Esophagus muscularis mucosa (tissue), 4 donors: Measurements from ENCODE around the gene CLTA.

Source experiments
- EP300 ChIP-seq: sonication (generic); formaldehyde crosslinking; IDR thresholded peaks from one replicate; pipeline ENCODE4 v1.6.1; 2017; ENCODE audit warnings: antibody characterized with exemption
- POLR2A ChIP-seq: fragments of 450-650 bp; IDR thresholded peaks from one replicate; pipeline ENCODE4 v1.6.1; 2017; ENCODE audit warnings: antibody characterized with exemption, moderate library complexity, mild to moderate bottlenecking, low read depth
- POLR2AphosphoS5 ChIP-seq, 2 donors: sonication (generic); formaldehyde crosslinking; IDR thresholded peaks; one replicate each; pipeline ENCODE4 v1.6.1; 2017; ENCODE audit warnings: antibody characterized with exemption in 2 of 2
- TF ChIP-seq, protein P1 (sequence below), 3 experiments: fragments of 200-600 bp in 2 of 3; fragments of 450-650 bp in 1 of 3; sonication (generic) in 2 of 3; IDR thresholded peaks; one replicate each; pipeline ENCODE4 v1.5.1; 2017 to 2019; ENCODE audit warnings: antibody characterized with exemption in 3 of 3, mild to moderate bottlenecking in 2 of 3, moderate library complexity in 1 of 3

DNA sequence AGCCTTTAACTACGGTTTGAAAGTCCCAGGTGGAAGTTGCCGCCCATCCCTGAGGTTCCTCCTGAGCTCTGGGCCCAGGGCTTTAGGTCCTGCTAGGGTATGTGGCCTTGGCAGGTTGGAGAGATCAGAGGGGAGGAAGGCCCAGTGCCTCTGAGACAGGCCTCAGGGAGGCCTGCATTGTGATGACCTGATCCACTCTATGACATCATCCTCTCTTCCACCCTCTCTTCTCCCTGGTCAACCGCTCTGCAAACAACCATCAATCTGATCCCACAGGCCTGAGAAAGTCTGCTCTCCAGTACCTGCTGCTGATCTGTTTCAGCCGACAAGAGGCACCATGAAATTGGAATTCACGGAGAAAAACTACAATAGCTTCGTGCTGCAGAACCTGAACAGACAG is 21.6 kb upstream of the CLTA start, which contains the start of gene CCIN:
- TF ChIP-seq POLR2A (no peak), EP300 (no peak), POLR2AphosphoS5 (IDR thresholded peaks at IDR 0.05) (no peak)
- TF ChIP-seq, protein P1, sequence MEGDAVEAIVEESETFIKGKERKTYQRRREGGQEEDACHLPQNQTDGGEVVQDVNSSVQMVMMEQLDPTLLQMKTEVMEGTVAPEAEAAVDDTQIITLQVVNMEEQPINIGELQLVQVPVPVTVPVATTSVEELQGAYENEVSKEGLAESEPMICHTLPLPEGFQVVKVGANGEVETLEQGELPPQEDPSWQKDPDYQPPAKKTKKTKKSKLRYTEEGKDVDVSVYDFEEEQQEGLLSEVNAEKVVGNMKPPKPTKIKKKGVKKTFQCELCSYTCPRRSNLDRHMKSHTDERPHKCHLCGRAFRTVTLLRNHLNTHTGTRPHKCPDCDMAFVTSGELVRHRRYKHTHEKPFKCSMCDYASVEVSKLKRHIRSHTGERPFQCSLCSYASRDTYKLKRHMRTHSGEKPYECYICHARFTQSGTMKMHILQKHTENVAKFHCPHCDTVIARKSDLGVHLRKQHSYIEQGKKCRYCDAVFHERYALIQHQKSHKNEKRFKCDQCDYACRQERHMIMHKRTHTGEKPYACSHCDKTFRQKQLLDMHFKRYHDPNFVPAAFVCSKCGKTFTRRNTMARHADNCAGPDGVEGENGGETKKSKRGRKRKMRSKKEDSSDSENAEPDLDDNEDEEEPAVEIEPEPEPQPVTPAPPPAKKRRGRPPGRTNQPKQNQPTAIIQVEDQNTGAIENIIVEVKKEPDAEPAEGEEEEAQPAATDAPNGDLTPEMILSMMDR (IDR thresholded peaks at IDR 0.05): no peak
